Liver (tissue), 9 donors: ENCODE data around the gene PFKFB3. TPM values are rescaled to one million over a fixed set of nuclear protein-coding genes. Genes with fewer than 3 reads are reported as not detected.

Source experiments
- DNase-seq: peaks from one replicate; pipeline ENCODE4 v3.0.0-alpha.2; 2017; ENCODE audit warnings: low spot score
- H3K27ac ChIP-seq, 2 donors: one replicate each; pipeline ENCODE4 v1.7.0; 2013; ENCODE audit warnings: inconsistent platforms in 2 of 2, low read length in 2 of 2, control low read depth in 1 of 2, low read depth in 1 of 2, mild to moderate bottlenecking in 1 of 2
- H3K27me3 ChIP-seq, 4 donors: one replicate each; pipeline versions ENCODE4 v1.6.1 to v1.7.0; 2013; ENCODE audit warnings: low read length in 3 of 4, inconsistent platforms in 1 of 4, mild to moderate bottlenecking in 1 of 4, moderate library complexity in 1 of 4; ENCODE audit not compliant: control insufficient read depth in 4 of 4, insufficient read depth in 4 of 4
- H3K36me3 ChIP-seq, 4 donors: one replicate each; pipeline versions ENCODE4 v1.6.1 to v1.7.0; 2013; ENCODE audit warnings: low read length in 3 of 4, mild to moderate bottlenecking in 3 of 4, low read depth in 1 of 4, moderate library complexity in 1 of 4; ENCODE audit not compliant: control insufficient read depth in 4 of 4, insufficient read depth in 3 of 4
- H3K4me1 ChIP-seq, 4 donors: one replicate each; pipeline versions ENCODE4 v1.6.1 to v1.7.0; 2013; ENCODE audit warnings: low read length in 3 of 4, mild to moderate bottlenecking in 3 of 4, moderate library complexity in 1 of 4; ENCODE audit not compliant: control insufficient read depth in 4 of 4, insufficient read depth in 4 of 4
- H3K4me3 ChIP-seq, 3 donors: one replicate each; pipeline versions ENCODE4 v1.6.1 to v1.7.0; 2013; ENCODE audit warnings: low read length in 3 of 3, control low read depth in 1 of 3, low read depth in 1 of 3, mild to moderate bottlenecking in 1 of 3
- H3K9ac ChIP-seq, 2 donors: one replicate each; pipeline ENCODE4 v1.7.0; 2013; ENCODE audit warnings: low read length in 2 of 2, mild to moderate bottlenecking in 2 of 2, moderate library complexity in 2 of 2, control low read depth in 1 of 2, low read depth in 1 of 2
- H3K9me3 ChIP-seq, 4 donors: one replicate each; pipeline versions ENCODE4 v1.6.1 to v1.7.0; 2013; ENCODE audit warnings: low read length in 3 of 4; ENCODE audit not compliant: control insufficient read depth in 4 of 4
- EGR1 ChIP-seq, 2 donors: IDR thresholded peaks; 2 replicates each; pipeline ENCODE4 v1.6.1; 2016 to 2018; ENCODE audit warnings: antibody characterized with exemption in 2 of 2, low read depth in 2 of 2
- FOXA1 ChIP-seq: IDR thresholded peaks from 2 replicates; pipeline ENCODE4 v1.6.1; 2016; ENCODE audit warnings: antibody characterized with exemption
- FOXA2 ChIP-seq: IDR thresholded peaks from 2 replicates; pipeline ENCODE4 v1.6.1; 2016; ENCODE audit warnings: antibody characterized with exemption
- HNF4A ChIP-seq, 2 donors: conservative IDR thresholded peaks; 2 replicates each; pipeline ENCODE4 v1.6.1; 2016; ENCODE audit warnings: antibody characterized with exemption in 2 of 2, mild to moderate bottlenecking in 2 of 2
- NR2F2 ChIP-seq: IDR thresholded peaks from 2 replicates; pipeline ENCODE4 v1.6.1; 2016; ENCODE audit warnings: antibody characterized with exemption
- RAD21 ChIP-seq, 2 donors: IDR thresholded peaks; 2 replicates each; pipeline ENCODE4 v1.6.1; 2016; ENCODE audit warnings: antibody characterized with exemption in 2 of 2, mild to moderate bottlenecking in 2 of 2
- REST ChIP-seq: IDR thresholded peaks from 2 replicates; pipeline ENCODE4 v1.6.1; 2016; ENCODE audit warnings: antibody characterized with exemption, mild to moderate bottlenecking
- SP1 ChIP-seq: IDR thresholded peaks from 2 replicates; pipeline ENCODE4 v1.6.1; 2018; ENCODE audit warnings: antibody characterized with exemption, mild to moderate bottlenecking
- TAF1 ChIP-seq: conservative IDR thresholded peaks from 2 replicates; pipeline ENCODE4 v1.6.1; 2016; ENCODE audit warnings: antibody characterized with exemption, mild to moderate bottlenecking
- WGBS: extraction: QIAGEN DNeasy Blood & Tissue Kit; methylation state at CpG from one replicate; pipeline ENCODE4 v1.1.7; 2013; 5-methylcytosine and 5-hydroxymethylcytosine counted together
- polyA plus RNA-seq, 2 donors: library from polyadenylated mRNA; stranded (reverse) in 1 of 2; unstranded in 1 of 2; fragments of 200-250 nt in 1 of 2; fragments of >200 nt in 1 of 2; fragmentation: Nextera tagmentation in 1 of 2; extraction: Ambion mirVana in 1 of 2; gene quantifications; one replicate each; pipeline versions ENCODE4 v1.2.1 to v1.2.3, GENCODE V29; 2013 to 2015
- total RNA-seq, 2 donors: library from RNA; depleted of rRNA; stranded (reverse); fragments of >200 nt; gene quantifications; one replicate each; pipeline ENCODE4 v1.2.3, GENCODE V29; 2014
- TF ChIP-seq, protein P1 (sequence below): IDR thresholded peaks from 2 replicates; pipeline ENCODE4 v1.6.1; 2016; ENCODE audit warnings: antibody characterized with exemption
- TF ChIP-seq, protein P2 (sequence below): IDR thresholded peaks from 2 replicates; pipeline ENCODE4 v1.6.1; 2016; ENCODE audit warnings: antibody characterized with exemption
- TF ChIP-seq, protein P3 (sequence below): fragments of 150-350 bp; IDR thresholded peaks from 2 replicates; pipeline ENCODE4 v1.5.1; 2017; ENCODE audit warnings: improper control_type of control experiment, low read depth, low read length; ENCODE audit not compliant: missing input control
- donor health status: healthy.
- donor health status: healthy.
- donor health status: healthy.
- donor health status: healthy.
- donor health status: healthy.

Gene PFKFB3
- total and polyA plus RNA-seq, 4 donors, result 1.6 to 9.1 (median 5.8) TPM

- H3K4me3 ChIP-seq, result no peak overlapping the region
- H3K36me3 ChIP-seq, result no peaks in the 10 kb centered on the region
- no peak overlapping the region for H3K27ac ChIP-seq
- TF ChIP-seq SP1, result no peak
- H3K27me3 ChIP-seq, result no peaks in the 10 kb centered on the region
- no peak for DNase-seq
- H3K9me3 ChIP-seq, result no peaks in the 10 kb centered on the region
- 69% methylated on average over 11 of the region's 11 CpGs for WGBS
- H3K9ac ChIP-seq, result no peak overlapping the region
- H3K4me1 ChIP-seq, result peaks cover 0 to 3% (median under 1%) of the 10 kb centered on the region in 4 donors
These were observed 96.5 kb downstream of the PFKFB3 start for GRCh38 chr10:6299234-6299633.

DNA sequence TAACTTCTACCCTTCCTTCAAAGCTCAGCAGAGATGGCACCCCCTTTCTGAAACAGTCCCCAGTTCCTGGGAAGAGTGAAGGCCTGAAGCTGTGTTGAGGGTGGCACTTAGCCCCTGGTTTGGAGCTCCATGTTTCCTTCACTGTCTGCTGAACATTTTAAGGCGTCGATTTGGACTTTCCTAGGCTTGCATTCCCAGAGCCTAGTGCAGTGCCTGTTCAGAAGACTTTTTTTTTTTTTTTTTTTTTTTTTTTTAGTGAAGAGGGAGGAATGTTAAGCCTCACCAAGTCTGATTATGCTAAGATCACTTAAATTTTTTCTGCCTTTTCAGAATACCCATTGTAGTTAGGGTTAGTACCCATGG, 97.0 kb downstream of the PFKFB3 start:
- H3K4me1 ChIP-seq, result peaks cover 0 to 3% (median under 1%) of the 10 kb centered on the region in 4 donors
- DNase-seq, result no peak

More for the DNA sequence above, 97.0 kb downstream of the PFKFB3 start:
- WGBS, result 91% methylated on average over 2 of the region's 2 CpGs
- H3K9me3 ChIP-seq, result no peaks in the 10 kb centered on the region
- TF ChIP-seq, protein P1, sequence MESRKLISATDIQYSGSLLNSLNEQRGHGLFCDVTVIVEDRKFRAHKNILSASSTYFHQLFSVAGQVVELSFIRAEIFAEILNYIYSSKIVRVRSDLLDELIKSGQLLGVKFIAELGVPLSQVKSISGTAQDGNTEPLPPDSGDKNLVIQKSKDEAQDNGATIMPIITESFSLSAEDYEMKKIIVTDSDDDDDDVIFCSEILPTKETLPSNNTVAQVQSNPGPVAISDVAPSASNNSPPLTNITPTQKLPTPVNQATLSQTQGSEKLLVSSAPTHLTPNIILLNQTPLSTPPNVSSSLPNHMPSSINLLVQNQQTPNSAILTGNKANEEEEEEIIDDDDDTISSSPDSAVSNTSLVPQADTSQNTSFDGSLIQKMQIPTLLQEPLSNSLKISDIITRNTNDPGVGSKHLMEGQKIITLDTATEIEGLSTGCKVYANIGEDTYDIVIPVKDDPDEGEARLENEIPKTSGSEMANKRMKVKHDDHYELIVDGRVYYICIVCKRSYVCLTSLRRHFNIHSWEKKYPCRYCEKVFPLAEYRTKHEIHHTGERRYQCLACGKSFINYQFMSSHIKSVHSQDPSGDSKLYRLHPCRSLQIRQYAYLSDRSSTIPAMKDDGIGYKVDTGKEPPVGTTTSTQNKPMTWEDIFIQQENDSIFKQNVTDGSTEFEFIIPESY, result no peak
- no peak for TF ChIP-seq NR2F2
- TF ChIP-seq HNF4A (conservative IDR thresholded peaks at IDR 0.05), result no peak
- TF ChIP-seq, protein P2, sequence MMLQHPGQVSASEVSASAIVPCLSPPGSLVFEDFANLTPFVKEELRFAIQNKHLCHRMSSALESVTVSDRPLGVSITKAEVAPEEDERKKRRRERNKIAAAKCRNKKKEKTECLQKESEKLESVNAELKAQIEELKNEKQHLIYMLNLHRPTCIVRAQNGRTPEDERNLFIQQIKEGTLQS, result no peak
- TF ChIP-seq FOXA2, result no peak
- no peak for TF ChIP-seq FOXA1
- TF ChIP-seq, protein P3, sequence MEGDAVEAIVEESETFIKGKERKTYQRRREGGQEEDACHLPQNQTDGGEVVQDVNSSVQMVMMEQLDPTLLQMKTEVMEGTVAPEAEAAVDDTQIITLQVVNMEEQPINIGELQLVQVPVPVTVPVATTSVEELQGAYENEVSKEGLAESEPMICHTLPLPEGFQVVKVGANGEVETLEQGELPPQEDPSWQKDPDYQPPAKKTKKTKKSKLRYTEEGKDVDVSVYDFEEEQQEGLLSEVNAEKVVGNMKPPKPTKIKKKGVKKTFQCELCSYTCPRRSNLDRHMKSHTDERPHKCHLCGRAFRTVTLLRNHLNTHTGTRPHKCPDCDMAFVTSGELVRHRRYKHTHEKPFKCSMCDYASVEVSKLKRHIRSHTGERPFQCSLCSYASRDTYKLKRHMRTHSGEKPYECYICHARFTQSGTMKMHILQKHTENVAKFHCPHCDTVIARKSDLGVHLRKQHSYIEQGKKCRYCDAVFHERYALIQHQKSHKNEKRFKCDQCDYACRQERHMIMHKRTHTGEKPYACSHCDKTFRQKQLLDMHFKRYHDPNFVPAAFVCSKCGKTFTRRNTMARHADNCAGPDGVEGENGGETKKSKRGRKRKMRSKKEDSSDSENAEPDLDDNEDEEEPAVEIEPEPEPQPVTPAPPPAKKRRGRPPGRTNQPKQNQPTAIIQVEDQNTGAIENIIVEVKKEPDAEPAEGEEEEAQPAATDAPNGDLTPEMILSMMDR, result no peak
- no peak for TF ChIP-seq EGR1 (IDR thresholded peaks at IDR 0.05; ENCODE audit: low read depth in 2 of 2)
- no peak for TF ChIP-seq TAF1
- TF ChIP-seq REST, result no peak
- no peak for TF ChIP-seq RAD21 (IDR thresholded peaks at IDR 0.05)
- no peaks in the 10 kb centered on the region for H3K27me3 ChIP-seq
- H3K9ac ChIP-seq, result no peak overlapping the region
- H3K27ac ChIP-seq, result no peak overlapping the region
- H3K36me3 ChIP-seq, result no peaks in the 10 kb centered on the region
- H3K4me3 ChIP-seq, result no peak overlapping the region
